HepG2 (cell line): ENCODE measurements around the gene CLDN22. TPM values are rescaled to one million over a fixed set of nuclear protein-coding genes. Genes with fewer than 3 reads are reported as not detected.

Experiments
- ATAC-seq: fragments of 200-7000 bp; cut with Tn5 transposase; 3 replicates; pipeline ENCODE4 v1.9.1; 2020; ENCODE audit warnings: mild to moderate bottlenecking, moderate library complexity
- BruUV-seq: library from RNA; stranded (reverse); fragments of 400-500 nt; replicated peaks from 2 replicates; lab custom pipeline; 2021; lab: Mats Ljungman, UMichigan
- CTCF ChIA-PET: fragments of 300-600 bp; formaldehyde crosslinking; extraction: SDS; loops from one replicate; lab custom pipeline; 2021; ENCODE audit warnings: low total read pairs, inconsistent platforms, low intra/inter-chr PET ratio; lab: Yijun Ruan, JAX
- POLR2A ChIA-PET: fragments of 350-600 bp; sonication (Branson Sonifier 250); formaldehyde crosslinking; loops from one replicate; lab custom pipeline; 2020; ENCODE audit warnings: antibody characterized with exemption, inconsistent platforms; lab: Yijun Ruan, JAX
- DNase-seq: peaks from one replicate; pipeline ENCODE4 v3.0.0-alpha.2; 2015; ENCODE audit warnings: low spot score
- FAIRE-seq: peaks from 3 replicates; lab custom pipeline; 2011; peaks lifted over from hg19 to GRCh38; lab: Jason Lieb, UNC
- H2AFZ ChIP-seq: one replicate; pipeline ENCODE4 v1.6.1; 2011; ENCODE audit warnings: low read length, inconsistent platforms
- H3K27ac ChIP-seq: fragments of 300-600 bp; 3 replicates; pipeline ENCODE4 v1.8.0; 2011; ENCODE audit warnings: mixed run types, mild to moderate bottlenecking, mixed read lengths, low read length, inconsistent platforms; ENCODE audit not compliant: insufficient read depth; ENCODE audit errors: extremely low read length
- H3K27me3 ChIP-seq, 2 experiments: fragments of 200-600 bp in 1 of 2; 2 replicates in 1 of 2; 3 replicates in 1 of 2; pipeline versions ENCODE4 v1.6.0 to v1.8.0; 2011; ENCODE audit warnings: low read length in 2 of 2, mild to moderate bottlenecking in 2 of 2, moderate library complexity in 2 of 2, inconsistent platforms in 1 of 2; ENCODE audit not compliant: insufficient read depth in 2 of 2, control insufficient read depth in 1 of 2
- H3K36me3 ChIP-seq, 2 experiments: fragments of 200-600 bp in 1 of 2; replicated peaks in 1 of 2; 2 replicates in 1 of 2; 3 replicates in 1 of 2; pipeline versions ENCODE4 v1.5.1 to v1.8.0; 2011; ENCODE audit warnings: low read length in 2 of 2, inconsistent platforms in 1 of 2; ENCODE audit not compliant: insufficient read depth in 2 of 2, control insufficient read depth in 1 of 2
- H3K4me1 ChIP-seq: 2 replicates; pipeline ENCODE4 v1.5.1; 2012; ENCODE audit warnings: low read length, inconsistent platforms; ENCODE audit not compliant: insufficient read depth
- H3K4me2 ChIP-seq: 2 replicates; pipeline ENCODE4 v1.6.0; 2011; ENCODE audit warnings: low read depth, low read length, inconsistent platforms
- H3K4me3 ChIP-seq, 3 experiments: fragments of 200-600 bp in 1 of 3; sonication (generic), shearing (Covaris generic) in 1 of 3; replicated peaks in 1 of 3; 2 replicates each; pipeline ENCODE4 v1.5.1; 2011 to 2016; ENCODE audit warnings: low read length in 3 of 3, inconsistent platforms in 2 of 3, low read depth in 2 of 3, mild to moderate bottlenecking in 2 of 3, control low read depth in 1 of 3, mixed read lengths in 1 of 3; ENCODE audit not compliant: insufficient read depth in 1 of 3
- H3K79me2 ChIP-seq: one replicate; pipeline ENCODE4 v1.6.1; 2011; ENCODE audit warnings: low read length, inconsistent platforms; ENCODE audit not compliant: insufficient read depth
- H3K9ac ChIP-seq: 2 replicates; pipeline ENCODE4 v1.6.0; 2011; ENCODE audit warnings: mild to moderate bottlenecking, low read depth, low read length, inconsistent platforms; ENCODE audit not compliant: insufficient read depth
- H3K9me3 ChIP-seq: 2 replicates; pipeline ENCODE4 v1.5.1; 2012; ENCODE audit warnings: mild to moderate bottlenecking, low read length
- H4K20me1 ChIP-seq: 2 replicates; pipeline ENCODE4 v1.6.0; 2011; ENCODE audit warnings: inconsistent platforms, mild to moderate bottlenecking, low read length, moderate library complexity; ENCODE audit not compliant: insufficient read depth
- AGO1 ChIP-seq: fragments of 200-400 bp; formaldehyde crosslinking; IDR thresholded peaks from 2 replicates; pipeline ENCODE4 v1.6.1; 2017; ENCODE audit warnings: mild to moderate bottlenecking, low read depth, low read length, moderate library complexity; ENCODE audit not compliant: poor library complexity, severe bottlenecking
- AKAP8 ChIP-seq: sonication (generic); formaldehyde crosslinking; IDR thresholded peaks from 2 replicates; pipeline ENCODE4 v1.5.1; 2020; ENCODE audit warnings: mild to moderate bottlenecking, missing genetic modification reagents
- CENPT ChIP-seq: sonication (generic); formaldehyde crosslinking; IDR thresholded peaks from 2 replicates; pipeline ENCODE4 v1.8.0; 2022; ENCODE audit warnings: low read depth, mild to moderate bottlenecking, moderate library complexity, missing genetic modification reagents
- FOXM1 ChIP-seq: sonication (generic); formaldehyde crosslinking; IDR thresholded peaks from 2 replicates; pipeline ENCODE4 v1.5.0; 2020; ENCODE audit warnings: missing genetic modification reagents
- HNRNPL ChIP-seq: fragments of 200-400 bp; formaldehyde crosslinking; IDR thresholded peaks from 2 replicates; pipeline ENCODE4 v1.6.1; 2017; ENCODE audit warnings: mild to moderate bottlenecking, low read depth, low read length
- HOXA5 ChIP-seq: sonication (generic); formaldehyde crosslinking; IDR thresholded peaks from 2 replicates; pipeline ENCODE4 v1.4.0; 2020; ENCODE audit warnings: missing genetic modification reagents
- JUND ChIP-seq: sonication (generic); formaldehyde crosslinking; IDR thresholded peaks from 2 replicates; pipeline ENCODE4 v1.8.0; 2022; ENCODE audit warnings: mild to moderate bottlenecking, missing genetic modification reagents
- KLF16 ChIP-seq, 2 experiments: sonication (generic) in 1 of 2; formaldehyde crosslinking in 1 of 2; IDR thresholded peaks; 2 replicates each; pipeline versions ENCODE4 v1.6.1 to v1.8.0; 2016 to 2023; ENCODE audit warnings: missing genetic modification reagents in 2 of 2, missing compliant biosample characterization in 1 of 2
- PHF5A ChIP-seq: IDR thresholded peaks from one replicate; pipeline ENCODE4 v1.6.1; 2018; ENCODE audit warnings: low read depth, missing genetic modification reagents; ENCODE audit not compliant: unreplicated experiment
- RARA ChIP-seq: IDR thresholded peaks from 2 replicates; pipeline ENCODE4 v1.6.1; 2016; ENCODE audit warnings: missing genetic modification reagents, missing compliant biosample characterization
- STAG1 ChIP-seq: sonication (generic); formaldehyde crosslinking; IDR thresholded peaks from 2 replicates; pipeline ENCODE4 v1.4.0; 2020; ENCODE audit warnings: missing genetic modification reagents
- TAF15 ChIP-seq: fragments of 200-400 bp; formaldehyde crosslinking; IDR thresholded peaks from one replicate; pipeline ENCODE4 v1.6.1; 2018; ENCODE audit warnings: mild to moderate bottlenecking, low read depth, low read length; ENCODE audit not compliant: poor library complexity, severe bottlenecking
- ZNF572 ChIP-seq: sonication (generic); formaldehyde crosslinking; IDR thresholded peaks from 2 replicates; pipeline ENCODE4 v1.5.1; 2020; ENCODE audit warnings: mild to moderate bottlenecking, missing genetic modification reagents
- ZNF782 ChIP-seq: sonication (generic); formaldehyde crosslinking; IDR thresholded peaks from 2 replicates; pipeline ENCODE4 v1.4.0; 2020; ENCODE audit warnings: missing genetic modification reagents, mild to moderate bottlenecking, borderline replicate concordance
- ZNF891 ChIP-seq: sonication (generic); formaldehyde crosslinking; IDR thresholded peaks from 2 replicates; pipeline ENCODE4 v1.5.0; 2020; ENCODE audit warnings: mild to moderate bottlenecking, missing genetic modification reagents
- WGBS: methylation state at CpG from one replicate; pipeline ENCODE4 v1.1.6; 2017; ENCODE audit warnings: low lambda C conversion rate; 5-methylcytosine and 5-hydroxymethylcytosine counted together
- in situ Hi-C: cut with HindIII; loops from 2 replicates; pipeline ENCODE4 v1.10.0; 2017; ENCODE audit warnings: low pct_unique_long_range_greater_than_20kb; ENCODE audit not compliant: extremely low pct_ligation_motif_present
- intact Hi-C: fragments of 100-400 bp; cut with micrococcal nuclease; formaldehyde crosslinking; loops from one replicate; pipeline ENCODE4 v1.10.0; 2022; ENCODE audit not compliant: unreplicated experiment
- polyA plus RNA-seq, 8 experiments: library from polyadenylated mRNA; depleted of rRNA in 3 of 8; stranded (reverse) in 7 of 8; unstranded in 1 of 8; fragments of >200 nt; fragmentation: Illumina TruSeq in 4 of 8; extraction: Trizol in 4 of 8; gene quantifications; 2 replicates each; pipeline versions ENCODE4 v1.2.1 to v1.2.3, GENCODE V29; 2011 to 2016; ENCODE audit warnings: low read depth in 4 of 8, missing spikeins in 1 of 8, mixed read lengths in 1 of 8; ENCODE audit not compliant: insufficient read depth in 1 of 8
- total RNA-seq, 5 experiments: library from RNA; depleted of rRNA; stranded (reverse); fragments of >200 nt; fragmentation: Illumina TruSeq; extraction: Trizol; gene quantifications; 2 replicates each; pipeline ENCODE4 v1.2.3, GENCODE V29; 2016; ENCODE audit warnings: low read depth in 1 of 5
- TF ChIP-seq, protein P1 (sequence below): sonication (generic); formaldehyde crosslinking; IDR thresholded peaks from 2 replicates; pipeline ENCODE4 v1.4.0; 2020; ENCODE audit warnings: mild to moderate bottlenecking, missing genetic modification reagents

Gene CLDN22
- total and polyA plus RNA-seq, 2 of the 13 experiments (the other 11 are each of a cell fraction or from before 2014, with no cell fraction given), result 0.07 TPM; not detected in 1

DNA sequence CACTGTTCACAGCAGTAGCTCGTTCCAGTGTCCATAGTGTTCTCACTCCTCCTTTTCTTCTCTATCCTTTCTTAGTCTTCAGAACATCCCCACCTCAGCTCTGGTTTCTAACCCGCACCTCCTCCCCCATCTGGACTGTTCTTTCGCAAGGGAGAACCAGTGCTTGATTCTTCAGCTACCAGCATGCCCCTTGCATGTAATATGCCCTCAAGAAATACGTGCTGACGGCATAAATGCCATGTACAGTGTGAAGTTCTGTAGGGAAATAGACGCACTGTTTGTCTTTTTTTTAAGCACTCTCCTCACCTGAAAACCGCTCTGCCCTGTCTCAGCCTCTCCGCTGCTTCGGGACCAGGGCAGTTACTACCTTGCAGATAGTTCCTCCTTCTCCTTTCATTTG is 5.3 kb downstream of the CLDN22 start:
- Histone ChIP-seq H3K27ac (no peak overlapping the region), H4K20me1 (no peaks in the 10 kb centered on the region), H3K27me3 (no peaks in the 10 kb centered on the region), H3K36me3 (peaks cover 17 to 54% of the 10 kb centered on the region in 2 experiments), H2AFZ (no peak overlapping the region), H3K4me1 (peaks cover 21% of the 10 kb centered on the region), H3K4me2 (no peak overlapping the region), H3K9me3 (no peaks in the 10 kb centered on the region), H3K9ac (no peak overlapping the region), H3K79me2 (no peaks in the 10 kb centered on the region), H3K4me3 (no peak overlapping the region)
- no peak for ATAC-seq
- TF ChIP-seq RARA (no peak), STAG1 (CRISPR knock-in tag) (no peak), JUND (CRISPR knock-in tag) (no peak), HOXA5 (no peak), KLF16 (CRISPR knock-in tag; IDR thresholded peaks at IDR 0.05) (no peak), ZNF891 (CRISPR knock-in tag) (no peak), AKAP8 (CRISPR knock-in tag) (no peak), CENPT (CRISPR knock-in tag) (no peak), FOXM1 (CRISPR knock-in tag) (no peak), HNRNPL (no peak), TAF15 (no peak), ZNF782 (CRISPR knock-in tag) (no peak), ZNF572 (no peak), PHF5A (CRISPR knock-in tag) (no peak), AGO1 (no peak)
- TF ChIP-seq, protein P1, sequence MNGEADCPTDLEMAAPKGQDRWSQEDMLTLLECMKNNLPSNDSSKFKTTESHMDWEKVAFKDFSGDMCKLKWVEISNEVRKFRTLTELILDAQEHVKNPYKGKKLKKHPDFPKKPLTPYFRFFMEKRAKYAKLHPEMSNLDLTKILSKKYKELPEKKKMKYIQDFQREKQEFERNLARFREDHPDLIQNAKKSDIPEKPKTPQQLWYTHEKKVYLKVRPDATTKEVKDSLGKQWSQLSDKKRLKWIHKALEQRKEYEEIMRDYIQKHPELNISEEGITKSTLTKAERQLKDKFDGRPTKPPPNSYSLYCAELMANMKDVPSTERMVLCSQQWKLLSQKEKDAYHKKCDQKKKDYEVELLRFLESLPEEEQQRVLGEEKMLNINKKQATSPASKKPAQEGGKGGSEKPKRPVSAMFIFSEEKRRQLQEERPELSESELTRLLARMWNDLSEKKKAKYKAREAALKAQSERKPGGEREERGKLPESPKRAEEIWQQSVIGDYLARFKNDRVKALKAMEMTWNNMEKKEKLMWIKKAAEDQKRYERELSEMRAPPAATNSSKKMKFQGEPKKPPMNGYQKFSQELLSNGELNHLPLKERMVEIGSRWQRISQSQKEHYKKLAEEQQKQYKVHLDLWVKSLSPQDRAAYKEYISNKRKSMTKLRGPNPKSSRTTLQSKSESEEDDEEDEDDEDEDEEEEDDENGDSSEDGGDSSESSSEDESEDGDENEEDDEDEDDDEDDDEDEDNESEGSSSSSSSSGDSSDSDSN (CRISPR knock-in tag), result no peak
- ChIA-PET POLR2A (no interaction called here), CTCF (no interaction called here)
- FAIRE-seq, result no peak
- WGBS, result 84% methylated on average over 9 of the region's 9 CpGs
- DNase-seq, result no peak
- intact Hi-C loops (no loop called here), in situ Hi-C loops (no loop called here)
- BruUV-seq, result no TSS peak
